ENCODE results near the gene CLINT1. TPM values are rescaled to one million over a fixed set of nuclear protein-coding genes. Genes with fewer than 3 reads are reported as not detected.
"Not testable (repeated sequence)": the region's sequence is repeated elsewhere in the genome, so short reads cannot be mapped to it uniquely, and the experiment has no call there.

The CLINT1 gene
- total RNA-seq, 4 donors from 2014 or later, result 83.9 to 123 (median 99.1) TPM

GRCh38 chr5:157860898-157861890 lies 2.2 kb upstream of the CLINT1 start:
- no peak for DNase-seq (ENCODE audit: low spot score)
- ATAC-seq (ENCODE audit: low FRiP score), result no peak
- TF ChIP-seq CTCF (IDR thresholded peaks at IDR 0.05), result no peak

DNA sequence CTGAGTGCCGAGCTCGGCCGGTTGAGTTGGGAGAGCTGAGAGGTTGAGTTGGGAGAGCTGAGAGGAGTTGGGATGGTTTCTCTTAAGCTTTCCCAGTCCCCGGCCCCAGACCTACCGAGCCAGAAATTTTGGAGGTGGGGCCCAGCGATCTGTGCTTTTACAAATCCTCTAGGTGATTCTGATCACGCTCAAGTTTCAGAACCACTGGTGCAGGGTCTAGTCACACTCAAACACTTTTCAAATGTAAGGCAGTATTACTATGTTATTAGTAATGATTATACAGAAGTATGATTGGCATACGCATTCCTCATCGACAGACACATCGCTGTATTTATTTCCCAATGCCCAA lies 256 bp upstream of the CLINT1 start:
- DNase-seq (ENCODE audit: low spot score), result no peak
- no peak for ATAC-seq (ENCODE audit: low FRiP score)

DNA sequence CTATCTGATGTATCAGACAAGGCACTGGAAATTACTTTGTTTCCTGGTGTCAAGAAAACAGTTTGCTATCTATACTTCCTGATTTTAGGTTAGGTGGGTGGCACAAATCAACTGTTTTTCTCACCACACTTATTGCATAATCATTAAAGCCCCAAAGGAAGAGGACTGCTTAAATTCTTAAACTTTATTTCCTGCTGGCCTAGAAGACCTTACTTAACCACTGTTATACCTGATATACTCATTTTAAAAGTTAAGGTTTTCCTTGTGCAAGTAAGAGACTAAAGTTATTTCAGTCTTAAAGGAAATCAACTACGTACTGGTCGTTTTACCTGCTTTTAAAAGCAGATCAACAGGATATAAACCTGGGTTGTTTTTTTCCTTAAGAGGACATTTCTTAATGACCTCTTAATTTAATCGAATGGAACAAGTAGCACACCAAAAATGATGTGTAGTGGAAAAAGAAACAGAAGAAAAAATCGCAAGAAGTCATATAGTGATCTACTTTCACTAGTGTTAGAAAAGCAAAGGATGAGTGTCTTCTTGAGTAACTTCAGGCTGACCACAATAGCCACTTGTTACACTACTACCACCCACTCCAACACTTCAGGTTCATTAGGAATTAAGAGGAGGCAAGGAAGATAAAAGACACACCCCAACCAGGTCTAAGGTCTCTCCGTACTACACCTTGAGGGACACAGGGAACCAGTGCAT lies 974 bp downstream of the CLINT1 start:
- DNase-seq (ENCODE audit: low spot score), result no peak

More for the DNA sequence above, 256 bp upstream of the CLINT1 start:
- no peak for TF ChIP-seq CTCF (IDR thresholded peaks at IDR 0.05)

GRCh38 chr5:157855404-157855994 lies 3.4 kb downstream of the CLINT1 start:
- peak; percentile 39 for ATAC-seq (ENCODE audit: low FRiP score)
- peak in 1 of 3 donors; percentile 37 for TF ChIP-seq CTCF (IDR thresholded peaks at IDR 0.05)
- no peak for DNase-seq (ENCODE audit: low spot score)

More for the DNA sequence above, 974 bp downstream of the CLINT1 start:
- ATAC-seq (ENCODE audit: low FRiP score), result peak; percentile 57
- TF ChIP-seq CTCF (IDR thresholded peaks at IDR 0.05), result no peak

GRCh38 chr5:157853365-157853764 lies 5.6 kb downstream of the CLINT1 start:
- DNase-seq (ENCODE audit: low spot score); ATAC-seq (ENCODE audit: low FRiP score): not testable (repeated sequence)

DNA sequence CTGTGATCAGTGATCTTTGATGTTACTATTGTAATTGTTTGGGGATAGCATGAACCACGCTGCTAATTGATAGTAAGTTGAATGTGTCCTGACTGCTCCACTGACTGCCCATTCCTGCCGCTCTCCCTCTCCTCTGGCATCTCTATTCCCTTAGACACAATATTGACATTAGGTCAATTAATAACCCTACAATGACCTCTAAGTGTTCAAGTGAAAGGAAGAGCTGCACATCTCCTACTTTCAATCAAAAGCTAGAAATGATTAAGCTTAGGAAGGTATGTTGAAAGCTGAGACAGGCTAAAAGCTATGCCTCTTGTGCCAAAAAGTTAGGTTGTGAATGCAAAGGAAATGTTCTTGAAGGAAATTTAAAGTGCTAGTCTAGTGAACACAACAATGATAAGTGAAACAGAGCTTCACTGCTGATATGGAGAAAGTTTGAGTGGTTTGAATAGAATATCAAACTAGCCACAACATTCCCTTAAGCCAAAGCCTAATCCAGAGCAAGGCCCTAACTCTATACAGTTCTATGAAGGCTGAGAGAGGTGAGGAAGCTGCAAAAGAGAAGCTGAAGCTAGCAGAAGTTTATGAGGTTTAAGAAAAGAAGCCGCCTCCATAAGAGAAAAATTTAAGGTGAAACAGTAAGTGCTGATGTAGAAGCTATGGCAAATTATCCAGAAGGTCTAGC lies 12.9 kb downstream of the CLINT1 start:
- TF ChIP-seq CTCF (IDR thresholded peaks at IDR 0.05), result no peak
- ATAC-seq (ENCODE audit: low FRiP score), result no peak
- no peak for DNase-seq (ENCODE audit: low spot score)

GRCh38 chr5:157842787-157843186 lies 16.2 kb downstream of the CLINT1 start:
- no peak for TF ChIP-seq CTCF (IDR thresholded peaks at IDR 0.05)
- ATAC-seq (ENCODE audit: low FRiP score) (no peak), DNase-seq (ENCODE audit: low spot score) (no peak)
